ENCODE measurements around the gene POU2F3. TPM values are rescaled to one million over a fixed set of nuclear protein-coding genes. Genes with fewer than 3 reads are reported as not detected.
A peak's percentile ranks its signal among the peaks of the same experiment; 100 is the strongest.

POU2F3 gene
- total and polyA plus RNA-seq, 2 of the 13 experiments (the other 11 are each of a cell fraction or from before 2014, with no cell fraction given) = not detected

DNA sequence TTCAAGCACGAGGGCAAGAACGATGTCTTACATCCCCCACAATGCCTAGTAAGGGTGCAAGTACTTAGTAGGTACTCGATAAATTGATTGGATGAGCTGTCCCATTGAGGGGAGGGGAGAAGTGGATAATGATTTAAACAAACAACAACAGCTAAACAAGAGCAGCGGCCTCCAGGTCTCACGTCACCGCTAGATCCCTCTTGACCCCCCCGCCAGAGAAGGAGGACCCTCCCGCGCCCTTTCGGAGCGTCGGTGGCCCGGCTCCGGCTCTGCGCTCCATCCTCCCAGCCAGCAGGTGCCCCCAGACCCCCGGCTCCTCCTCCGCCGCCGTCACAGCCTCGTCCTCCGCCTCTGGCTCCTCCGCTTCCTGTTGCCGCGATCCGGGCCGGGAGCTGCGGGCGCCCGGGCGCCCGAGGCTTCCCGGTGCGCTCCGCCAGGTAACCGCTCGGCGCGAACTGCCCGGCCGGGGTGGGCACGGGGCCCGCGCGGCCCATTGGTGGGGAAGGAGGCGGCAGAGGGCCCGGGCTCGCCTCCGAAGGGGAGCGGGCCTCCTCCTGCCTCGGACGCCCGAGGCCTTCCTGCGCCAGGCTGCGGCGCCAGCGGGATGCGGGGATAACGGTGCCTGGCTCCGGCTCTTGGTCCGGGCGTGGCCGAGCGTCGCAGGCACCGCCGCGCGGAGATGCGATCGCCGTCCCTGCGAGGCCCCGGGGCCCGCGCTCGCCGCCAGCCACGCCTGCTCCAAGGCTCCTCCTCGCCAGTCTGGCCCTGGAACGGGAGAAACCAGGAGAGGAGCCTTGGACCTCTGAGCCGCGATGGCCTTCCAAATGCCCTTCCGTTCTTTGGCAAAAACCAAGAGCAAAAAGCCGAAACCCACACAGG is 85.2 kb downstream of the POU2F3 start, which contains the start of gene TLCD5 (continued):
- TF ChIP-seq ZNF234 (CRISPR knock-in tag; conservative IDR thresholded peaks at IDR 0.05) = no peak
- no peak for TF ChIP-seq ZNF44 (CRISPR knock-in tag; IDR thresholded peaks at IDR 0.05)
- no peak for TF ChIP-seq MEIS1 (CRISPR knock-in tag; IDR thresholded peaks at IDR 0.05; ENCODE audit: borderline replicate concordance)
- no peak for TF ChIP-seq SP2 (CRISPR knock-in tag; IDR thresholded peaks at IDR 0.05)
- TF ChIP-seq REPIN1 (CRISPR knock-in tag; IDR thresholded peaks at IDR 0.05; ENCODE audit: borderline replicate concordance, low read depth) = no peak
- TF ChIP-seq NFRKB (IDR thresholded peaks at IDR 0.05) = no peak
- TF ChIP-seq TERF1 (CRISPR knock-in tag; IDR thresholded peaks at IDR 0.05) = no peak
- no peak for TF ChIP-seq REXO4 (CRISPR knock-in tag; IDR thresholded peaks at IDR 0.05; ENCODE audit: borderline replicate concordance)
- 0 out of 2 replicates have a peak, but pooled peaks have one; percentile 29 for TF ChIP-seq ZNF543 (CRISPR knock-in tag; IDR thresholded peaks at IDR 0.05)
- TF ChIP-seq SETDB1 (CRISPR knock-in tag; IDR thresholded peaks at IDR 0.05; ENCODE audit: borderline replicate concordance) = no peak
- TF ChIP-seq, protein P1, sequence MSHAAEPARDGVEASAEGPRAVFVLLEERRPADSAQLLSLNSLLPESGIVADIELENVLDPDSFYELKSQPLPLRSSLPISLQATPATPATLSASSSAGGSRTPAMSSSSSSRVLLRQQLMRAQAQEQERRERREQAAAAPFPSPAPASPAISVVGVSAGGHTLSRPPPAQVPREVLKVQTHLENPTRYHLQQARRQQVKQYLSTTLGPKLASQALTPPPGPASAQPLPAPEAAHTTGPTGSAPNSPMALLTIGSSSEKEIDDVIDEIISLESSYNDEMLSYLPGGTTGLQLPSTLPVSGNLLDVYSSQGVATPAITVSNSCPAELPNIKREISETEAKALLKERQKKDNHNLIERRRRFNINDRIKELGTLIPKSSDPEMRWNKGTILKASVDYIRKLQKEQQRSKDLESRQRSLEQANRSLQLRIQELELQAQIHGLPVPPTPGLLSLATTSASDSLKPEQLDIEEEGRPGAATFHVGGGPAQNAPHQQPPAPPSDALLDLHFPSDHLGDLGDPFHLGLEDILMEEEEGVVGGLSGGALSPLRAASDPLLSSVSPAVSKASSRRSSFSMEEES (CRISPR knock-in tag; IDR thresholded peaks at IDR 0.05) = no peak
- no peak for TF ChIP-seq ZSCAN12 (CRISPR knock-in tag; IDR thresholded peaks at IDR 0.05)
- TF ChIP-seq DZIP1 (CRISPR knock-in tag; IDR thresholded peaks at IDR 0.05) = peak; percentile 38; the same call in 1 of the 2 replicates
- TF ChIP-seq ZNF746 (CRISPR knock-in tag; IDR thresholded peaks at IDR 0.05) = no peak
- TF ChIP-seq FOXK2 (IDR thresholded peaks at IDR 0.05) = no peak
- 0 out of 2 replicates have a peak, but pooled peaks have one; percentile 41 for TF ChIP-seq ZNF773 (CRISPR knock-in tag; IDR thresholded peaks at IDR 0.05; ENCODE audit: borderline replicate concordance)
- TF ChIP-seq ZNF431 (CRISPR knock-in tag; IDR thresholded peaks at IDR 0.05; ENCODE audit: borderline replicate concordance, low read depth) = peak; percentile 87
- no peak for TF ChIP-seq CEBPZ (IDR thresholded peaks at IDR 0.05; ENCODE audit: low read length)
- TF ChIP-seq ELF1 (CRISPR knock-in tag; IDR thresholded peaks at IDR 0.05) = peak; percentile 46
- no peak for TF ChIP-seq HDAC2 (CRISPR knock-in tag; IDR thresholded peaks at IDR 0.05)
